ENCODE results near the gene MISFA. TPM values are rescaled to one million over a fixed set of nuclear protein-coding genes. Genes with fewer than 3 reads are reported as not detected.
"Not testable (repeated sequence)": the region's sequence is repeated elsewhere in the genome, so short reads cannot be mapped to it uniquely, and the experiment has no call there.

The MISFA gene
- total RNA-seq, 1 donor from 2014 or later: 4.9 TPM

DNA sequence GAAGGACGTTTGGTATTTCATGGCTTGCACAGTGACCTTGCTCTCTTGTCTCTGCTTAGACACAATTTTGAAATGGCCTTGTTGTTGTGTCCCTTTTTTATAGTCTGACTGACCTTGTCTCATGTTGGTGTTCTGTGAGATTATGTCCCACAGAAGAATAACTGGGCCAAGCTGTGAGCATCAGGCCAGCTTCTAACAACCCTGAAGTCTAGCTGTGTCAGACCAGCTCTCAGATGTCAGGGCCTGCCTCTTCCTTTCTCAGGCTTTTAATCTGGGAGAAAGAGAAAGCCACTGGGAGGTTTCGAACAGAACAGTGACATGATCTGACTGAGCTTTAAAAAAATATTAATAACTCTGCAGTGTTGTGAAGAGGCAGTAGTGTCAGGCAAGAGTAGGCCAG is 9.0 kb upstream of the MISFA start:
- TF ChIP-seq CTCF (conservative IDR thresholded peaks at IDR 0.05): no peak
- peak overlapping the region; percentile 12 for H3K4me3 Mint-ChIP-seq
- H3K4me1 Mint-ChIP-seq (ENCODE audit: unreplicated experiment): peaks cover 6% of the 10 kb centered on the region
- no peak overlapping the region for H3K27ac Mint-ChIP-seq
- H3K27me3 Mint-ChIP-seq: no peaks in the 10 kb centered on the region
- H3K9me3 Mint-ChIP-seq: no peaks in the 10 kb centered on the region
- no peak for DNase-seq (ENCODE audit: extremely low spot score, unreplicated experiment)
- H3K36me3 Mint-ChIP-seq: no peaks in the 10 kb centered on the region

GRCh38 chr11:18594088-18594487 is 5.5 kb upstream of the MISFA start:
- not testable (repeated sequence) for DNase-seq (ENCODE audit: extremely low spot score, unreplicated experiment); H3K36me3 Mint-ChIP-seq; H3K4me3 Mint-ChIP-seq; H3K9me3 Mint-ChIP-seq; H3K27ac Mint-ChIP-seq; H3K27me3 Mint-ChIP-seq; H3K4me1 Mint-ChIP-seq (ENCODE audit: unreplicated experiment)

- H3K36me3 Mint-ChIP-seq: peaks cover 5% of the 10 kb centered on the region
- H3K4me1 Mint-ChIP-seq (ENCODE audit: unreplicated experiment): peaks cover 6% of the 10 kb centered on the region
- H3K4me3 Mint-ChIP-seq: no peak overlapping the region
- no peak overlapping the region for H3K27ac Mint-ChIP-seq
- TF ChIP-seq CTCF (conservative IDR thresholded peaks at IDR 0.05): no peak
- H3K9me3 Mint-ChIP-seq: no peaks in the 10 kb centered on the region
- H3K27me3 Mint-ChIP-seq: no peaks in the 10 kb centered on the region
- no peak for DNase-seq (ENCODE audit: extremely low spot score, unreplicated experiment)
Observed at GRCh38 chr11:18594999-18595749, 4.4 kb upstream of the MISFA start.

- Mint-ChIP-seq H3K4me3 (no peak overlapping the region), H3K4me1 (ENCODE audit: unreplicated experiment) (no peaks in the 10 kb centered on the region), H3K36me3 (peaks cover 5% of the 10 kb centered on the region), H3K27ac (no peak overlapping the region), H3K27me3 (no peaks in the 10 kb centered on the region), H3K9me3 (no peaks in the 10 kb centered on the region)
- TF ChIP-seq CTCF (conservative IDR thresholded peaks at IDR 0.05): no peak
- DNase-seq (ENCODE audit: extremely low spot score, unreplicated experiment): no peak
Observed at GRCh38 chr11:18600915-18601569, 1.5 kb downstream of the MISFA start.

DNA sequence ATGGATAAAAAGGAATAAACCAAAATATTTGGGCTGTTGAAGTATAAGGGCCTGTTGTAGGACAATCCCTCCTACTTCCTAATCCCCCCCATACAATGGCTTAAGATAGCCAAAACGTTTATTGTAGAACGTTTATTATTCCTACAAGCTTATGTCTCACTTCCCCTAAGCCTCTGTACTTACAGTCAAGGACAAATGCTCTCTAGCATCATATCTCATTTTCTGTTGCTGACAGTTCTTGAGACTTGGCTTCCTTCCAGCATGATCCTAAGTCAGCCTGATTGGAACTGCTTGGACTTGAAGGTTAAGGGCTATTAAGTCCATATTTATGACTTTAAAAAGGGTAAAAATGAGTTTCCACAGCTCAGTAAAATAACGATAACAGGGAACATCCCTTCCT is 8.8 kb downstream of the MISFA start:
- Mint-ChIP-seq H3K27ac (no peak overlapping the region), H3K4me3 (no peak overlapping the region), H3K27me3 (no peaks in the 10 kb centered on the region), H3K9me3 (no peaks in the 10 kb centered on the region), H3K4me1 (ENCODE audit: unreplicated experiment) (no peaks in the 10 kb centered on the region), H3K36me3 (peaks cover 7% of the 10 kb centered on the region)
- TF ChIP-seq CTCF (conservative IDR thresholded peaks at IDR 0.05): no peak
- no peak for DNase-seq (ENCODE audit: extremely low spot score, unreplicated experiment)

DNA sequence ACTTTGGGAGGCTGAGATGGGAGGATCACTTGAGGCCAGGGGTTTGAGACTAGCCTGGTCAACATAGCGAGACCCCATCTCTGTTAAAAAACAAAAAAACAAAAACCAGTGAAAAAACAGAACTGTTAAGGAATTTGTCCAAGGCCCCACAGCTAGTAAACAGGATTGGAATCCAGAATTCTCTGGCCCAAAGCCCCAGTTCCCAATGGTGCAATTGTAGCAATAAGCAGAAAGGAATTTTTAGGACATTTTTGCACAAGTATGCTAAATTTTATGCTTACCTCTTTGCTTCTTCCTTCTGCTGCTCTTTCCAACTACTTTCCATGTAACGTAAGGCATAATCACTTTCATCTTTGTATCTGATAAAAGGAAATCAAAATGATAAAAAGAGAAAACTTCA is 11.6 kb downstream of the MISFA start:
- H3K9me3 Mint-ChIP-seq: no peaks in the 10 kb centered on the region
- peaks cover 19% of the 10 kb centered on the region for H3K36me3 Mint-ChIP-seq

More for the DNA sequence above, 11.6 kb downstream of the MISFA start:
- no peaks in the 10 kb centered on the region for H3K27me3 Mint-ChIP-seq
- DNase-seq (ENCODE audit: extremely low spot score, unreplicated experiment): no peak
- H3K4me1 Mint-ChIP-seq (ENCODE audit: unreplicated experiment): no peaks in the 10 kb centered on the region
- no peak overlapping the region for H3K27ac Mint-ChIP-seq
- TF ChIP-seq CTCF (conservative IDR thresholded peaks at IDR 0.05): no peak
- H3K4me3 Mint-ChIP-seq: no peak overlapping the region
